Upper lobe of left lung (tissue), 6 donors: ENCODE measurements around the gene DGKZ. TPM values are rescaled to one million over a fixed set of nuclear protein-coding genes. Genes with fewer than 3 reads are reported as not detected.

ENCODE experiments used
- ATAC-seq, 2 donors: fragments of 200-7000 bp; cut with Tn5 transposase; one replicate each; pipeline ENCODE4 v1.9.1; 2022; ENCODE audit warnings: mild to moderate bottlenecking in 2 of 2, moderate library complexity in 2 of 2; ENCODE audit not compliant: low FRiP score in 2 of 2
- DNase-seq, 2 donors: peaks; one replicate each; pipeline ENCODE4 v3.0.0-alpha.2; 2019 to 2020
- H3K27ac ChIP-seq, 4 donors: fragments of 200-600 bp; sonication (generic); one replicate each; pipeline ENCODE4 v1.5.1; 2016 to 2019
- H3K27me3 ChIP-seq, 4 donors: fragments of 200-600 bp; sonication (generic); one replicate each; pipeline ENCODE4 v1.5.1; 2017 to 2019
- H3K36me3 ChIP-seq, 4 donors: fragments of 200-600 bp; sonication (generic); one replicate each; pipeline ENCODE4 v1.5.1; 2016 to 2019
- H3K4me1 ChIP-seq, 4 donors: fragments of 200-600 bp; sonication (generic); one replicate each; pipeline ENCODE4 v1.5.1; 2018 to 2019
- H3K4me3 ChIP-seq, 4 donors: fragments of 200-600 bp; sonication (generic); one replicate each; pipeline ENCODE4 v1.5.1; 2017 to 2019; ENCODE audit warnings: mild to moderate bottlenecking in 2 of 4, moderate library complexity in 1 of 4
- H3K9me3 ChIP-seq, 4 donors: fragments of 200-600 bp; sonication (generic); one replicate each; pipeline ENCODE4 v1.5.1; 2018 to 2019
- EP300 ChIP-seq, 4 donors: sonication (generic); formaldehyde crosslinking; IDR thresholded peaks; one replicate each; pipeline ENCODE4 v1.5.1; 2017; ENCODE audit warnings: antibody characterized with exemption in 4 of 4, control low read depth in 2 of 4
- POLR2A ChIP-seq, 4 donors: fragments of 450-650 bp; IDR thresholded peaks; one replicate each; pipeline ENCODE4 v1.5.1; 2016 to 2017; ENCODE audit warnings: antibody characterized with exemption in 4 of 4, mild to moderate bottlenecking in 2 of 4
- POLR2AphosphoS5 ChIP-seq, 2 donors: sonication (generic); formaldehyde crosslinking; IDR thresholded peaks; one replicate each; pipeline ENCODE4 v1.5.1; 2017; ENCODE audit warnings: antibody characterized with exemption in 2 of 2
- WGBS, 2 donors: methylation state at CpG; one replicate each; pipeline ENCODE4 v1.1.5; 2017 to 2018; 5-methylcytosine and 5-hydroxymethylcytosine counted together
- total RNA-seq, 6 donors: library from RNA; depleted of rRNA in 4 of 6; stranded (reverse); fragments of >200 nt in 4 of 6; gene quantifications; one replicate each; pipeline versions ENCODE4 v1.1.0 to v1.2.1, GENCODE V29; 2016 to 2021
- TF ChIP-seq, protein P1 (sequence below), 6 experiments: fragments of 450-650 bp in 4 of 6; fragments of 200-600 bp in 2 of 6; sonication (generic) in 2 of 6; IDR thresholded peaks; one replicate each; pipeline ENCODE4 v1.5.1; 2016 to 2019; ENCODE audit warnings: antibody characterized with exemption in 6 of 6
- donor health status: DM: no; HTN: no; CAD: no; lungs with moderate emphysema.
- donor health status: DM: no; HTN: yes; CAD: no; lungs with severe emphysema.

The DGKZ gene
- total RNA-seq, 6 donors from 2014 or later: 55.1 to 145 (median 65.5) TPM

DNA sequence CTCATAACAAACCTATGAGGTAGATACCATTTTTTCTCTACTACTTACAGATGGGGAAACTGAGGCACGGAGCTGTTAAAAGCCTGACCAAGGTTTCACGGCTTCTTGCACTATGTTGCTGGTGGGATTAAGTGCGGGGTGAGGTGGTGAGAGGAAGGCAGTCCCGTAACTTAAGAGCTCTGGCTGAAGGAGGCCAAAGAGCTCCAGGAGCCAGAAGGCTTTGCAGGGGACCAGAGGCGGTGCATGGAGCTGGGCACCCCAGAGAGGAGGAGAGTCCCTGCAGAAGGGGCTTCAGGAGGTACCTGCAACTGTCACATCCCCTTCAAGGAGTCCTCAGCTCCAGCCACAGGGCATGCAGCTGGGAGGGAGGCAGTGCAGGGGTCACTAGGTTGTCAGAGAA lies 40.2 kb downstream of the DGKZ start:
- DNase-seq (no peak), ATAC-seq (no peak)
- Histone ChIP-seq H3K27me3 (peaks cover 0 to 52% (median 31%) of the 10 kb centered on the region in 4 donors), H3K9me3 (no peaks in the 10 kb centered on the region), H3K4me1 (peaks cover 27 to 47% (median 36%) of the 10 kb centered on the region in 4 donors), H3K27ac (no peak overlapping the region), H3K36me3 (no peaks in the 10 kb centered on the region), H3K4me3 (no peak overlapping the region)
- WGBS, 2 donors: 75 to 76% methylated on average over 3 to 5 of the region's 5 CpGs
- TF ChIP-seq, protein P1, sequence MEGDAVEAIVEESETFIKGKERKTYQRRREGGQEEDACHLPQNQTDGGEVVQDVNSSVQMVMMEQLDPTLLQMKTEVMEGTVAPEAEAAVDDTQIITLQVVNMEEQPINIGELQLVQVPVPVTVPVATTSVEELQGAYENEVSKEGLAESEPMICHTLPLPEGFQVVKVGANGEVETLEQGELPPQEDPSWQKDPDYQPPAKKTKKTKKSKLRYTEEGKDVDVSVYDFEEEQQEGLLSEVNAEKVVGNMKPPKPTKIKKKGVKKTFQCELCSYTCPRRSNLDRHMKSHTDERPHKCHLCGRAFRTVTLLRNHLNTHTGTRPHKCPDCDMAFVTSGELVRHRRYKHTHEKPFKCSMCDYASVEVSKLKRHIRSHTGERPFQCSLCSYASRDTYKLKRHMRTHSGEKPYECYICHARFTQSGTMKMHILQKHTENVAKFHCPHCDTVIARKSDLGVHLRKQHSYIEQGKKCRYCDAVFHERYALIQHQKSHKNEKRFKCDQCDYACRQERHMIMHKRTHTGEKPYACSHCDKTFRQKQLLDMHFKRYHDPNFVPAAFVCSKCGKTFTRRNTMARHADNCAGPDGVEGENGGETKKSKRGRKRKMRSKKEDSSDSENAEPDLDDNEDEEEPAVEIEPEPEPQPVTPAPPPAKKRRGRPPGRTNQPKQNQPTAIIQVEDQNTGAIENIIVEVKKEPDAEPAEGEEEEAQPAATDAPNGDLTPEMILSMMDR (IDR thresholded peaks at IDR 0.05): no peak
- TF ChIP-seq POLR2A (IDR thresholded peaks at IDR 0.05): no peak
- no peak for TF ChIP-seq POLR2AphosphoS5 (IDR thresholded peaks at IDR 0.05)
- TF ChIP-seq EP300 (IDR thresholded peaks at IDR 0.05): no peak

DNA sequence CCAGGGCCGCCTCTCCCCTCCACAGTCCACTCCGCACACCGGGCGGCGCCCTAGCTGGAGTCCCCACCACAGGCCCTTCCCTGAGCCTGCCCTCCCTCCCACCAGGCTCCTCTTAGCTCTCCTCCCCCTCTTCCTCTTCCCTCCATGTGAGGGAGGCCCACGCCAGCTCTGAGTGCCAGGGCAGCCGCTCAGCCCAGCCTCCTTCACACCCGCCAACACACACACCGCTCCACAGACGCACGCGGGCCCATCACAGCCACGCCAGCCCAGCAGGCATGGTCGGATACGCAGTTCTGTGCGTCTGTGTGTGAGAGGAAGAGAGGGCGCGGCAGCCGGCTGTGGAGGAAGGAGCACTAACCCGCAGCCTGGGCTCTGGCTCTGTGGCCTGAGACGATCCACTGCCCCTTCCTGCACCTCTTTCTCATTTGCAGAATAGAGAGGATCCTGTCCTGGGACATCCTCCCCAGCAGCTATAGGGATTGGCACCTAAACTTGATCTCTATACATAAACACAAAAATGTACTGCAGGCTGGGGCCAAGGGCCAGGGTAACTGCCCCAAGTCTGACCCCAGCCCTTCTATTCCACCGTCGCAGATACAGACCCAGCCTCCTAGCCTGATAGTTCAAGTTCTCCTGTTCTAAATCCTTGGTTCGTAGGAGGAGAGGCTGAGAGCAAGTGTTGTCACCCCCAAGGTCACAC lies 40.8 kb downstream of the DGKZ start:
- ATAC-seq: no peak

DNA sequence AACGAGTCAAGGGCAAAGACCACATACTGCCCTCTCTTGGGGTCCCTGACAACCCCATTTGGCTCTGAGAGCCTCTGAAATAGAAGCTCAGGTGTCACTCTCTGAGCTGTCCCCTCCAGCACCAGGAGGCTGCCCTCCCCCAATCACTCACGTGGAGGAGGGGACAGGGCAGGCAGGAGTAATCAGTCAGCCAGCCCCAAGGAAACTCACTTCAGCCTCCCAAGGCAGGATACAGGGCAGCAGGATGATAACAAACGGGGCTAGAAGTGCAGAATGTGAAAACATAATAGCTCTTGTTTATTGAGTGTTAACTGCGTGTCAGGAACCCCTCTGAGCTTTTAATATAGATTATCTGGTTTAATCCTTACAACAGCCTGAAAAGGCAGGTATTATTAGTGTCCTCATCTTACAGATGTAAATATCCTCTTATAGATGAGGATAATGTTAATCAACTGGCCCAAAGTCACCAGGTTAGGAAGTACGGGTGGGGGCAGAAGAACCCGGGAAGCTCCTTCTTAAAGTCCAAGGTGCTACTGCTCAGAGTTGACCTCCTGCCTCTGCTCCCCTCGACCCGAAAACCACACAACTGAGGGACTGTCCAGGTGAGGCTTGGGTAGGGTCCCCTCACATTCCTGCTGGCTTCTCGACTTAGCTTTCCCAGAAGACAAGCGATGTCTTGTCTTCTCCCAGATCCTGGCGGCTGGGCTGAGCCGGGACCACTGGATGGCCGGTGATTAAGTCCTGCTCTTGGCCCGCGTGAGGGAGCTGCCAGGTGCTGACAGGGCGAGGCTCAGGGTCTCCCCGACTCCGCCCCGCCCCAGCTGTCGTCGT lies 41.6 kb downstream of the DGKZ start:
- no peak for ATAC-seq
- WGBS, 2 donors: 8 to 10% methylated on average over 8 to 21 of the region's 21 CpGs
- TF ChIP-seq, protein P1 (IDR thresholded peaks at IDR 0.05): no peak
- Histone ChIP-seq H3K27ac (no peak overlapping the region), H3K27me3 (peaks cover 0 to 52% (median 32%) of the 10 kb centered on the region in 4 donors), H3K36me3 (no peaks in the 10 kb centered on the region), H3K9me3 (no peaks in the 10 kb centered on the region), H3K4me1 (peaks cover 29 to 46% (median 40%) of the 10 kb centered on the region in 4 donors), H3K4me3 (peak overlapping the region in 1 of 4 donors; percentile 50)
- DNase-seq: no peak

More for the DNA sequence above, 40.8 kb downstream of the DGKZ start:
- no peak overlapping the region for H3K27ac ChIP-seq
- TF ChIP-seq POLR2AphosphoS5 (IDR thresholded peaks at IDR 0.05) (no peak), POLR2A (IDR thresholded peaks at IDR 0.05) (no peak)
- TF ChIP-seq, protein P1 (IDR thresholded peaks at IDR 0.05): peak in 1 of 6 experiments; percentile 6
- no peaks in the 10 kb centered on the region for H3K36me3 ChIP-seq
- WGBS, 2 donors: 11% methylated on average over 8 to 24 of the region's 24 CpGs
- peaks cover 29 to 47% (median 39%) of the 10 kb centered on the region in 4 donors for H3K4me1 ChIP-seq
- no peaks in the 10 kb centered on the region for H3K9me3 ChIP-seq
- H3K27me3 ChIP-seq: peaks cover 0 to 52% (median 32%) of the 10 kb centered on the region in 4 donors
- no peak overlapping the region for H3K4me3 ChIP-seq
- peak in 1 of 2 donors; percentile 79 for DNase-seq

DNA sequence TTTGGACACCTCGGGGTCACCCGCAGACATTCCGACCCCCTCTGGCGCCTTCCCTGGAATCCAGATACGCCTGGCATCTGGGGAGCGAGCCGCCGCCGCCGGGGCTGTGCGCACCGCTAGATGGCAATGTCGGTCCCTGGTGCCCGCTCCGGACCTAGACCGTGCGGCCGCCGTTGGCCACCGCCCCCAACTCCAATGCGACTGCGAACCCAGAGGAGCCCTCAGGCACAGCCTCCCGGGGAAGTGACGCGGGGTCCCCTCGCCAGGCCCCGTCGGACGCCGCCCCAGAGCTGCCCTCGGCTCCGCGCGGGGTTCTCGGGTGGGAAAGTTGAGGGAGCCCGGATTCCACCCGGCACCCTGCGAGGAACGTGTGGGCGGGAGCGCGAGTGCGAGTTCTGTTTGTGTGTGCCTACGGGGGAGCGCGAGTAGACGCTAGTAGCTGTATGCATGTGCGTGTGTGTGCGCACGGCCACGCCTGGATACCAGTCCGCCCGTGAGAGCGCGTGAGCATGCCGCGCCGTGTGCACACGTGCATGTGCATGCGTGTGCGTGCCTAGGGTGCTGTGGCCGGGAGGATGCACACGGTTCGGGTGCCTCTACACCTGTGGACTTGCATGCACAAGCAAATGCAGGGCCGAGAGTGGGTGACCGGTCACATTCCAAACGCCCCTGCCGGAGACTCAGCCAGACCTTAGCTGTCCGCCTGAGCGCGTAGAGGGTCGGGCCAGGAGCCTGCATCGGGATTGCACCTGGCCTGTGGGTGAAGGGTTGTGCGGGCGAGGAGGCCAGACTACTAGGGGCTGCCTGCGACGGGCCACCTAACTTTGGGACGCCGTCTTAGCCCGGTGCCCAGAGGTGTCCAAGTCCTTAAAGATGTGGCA lies 42.4 kb downstream of the DGKZ start:
- peak overlapping the region in 3 of 4 donors; percentile 29 to 50 (median 46) for H3K4me3 ChIP-seq
- H3K36me3 ChIP-seq: no peaks in the 10 kb centered on the region
- H3K4me1 ChIP-seq: peaks cover 29 to 46% (median 40%) of the 10 kb centered on the region in 4 donors
- peaks cover 0 to 52% (median 32%) of the 10 kb centered on the region in 4 donors for H3K27me3 ChIP-seq
- WGBS, 2 donors: 1 to 3% methylated on average over 26 to 39 of the region's 80 CpGs
- DNase-seq: peak; percentile 73 to 95
- peak overlapping the region in 1 of 4 donors; percentile 15 for H3K27ac ChIP-seq
- ATAC-seq: peak; percentile 73 to 75
- TF ChIP-seq EP300 (IDR thresholded peaks at IDR 0.05) (no peak), POLR2A (IDR thresholded peaks at IDR 0.05) (no peak)
- TF ChIP-seq, protein P1 (IDR thresholded peaks at IDR 0.05): peak; percentile 72 to 85 (median 78)
- no peaks in the 10 kb centered on the region for H3K9me3 ChIP-seq
